Thymus (tissue), 14 donors: Measurements from ENCODE around the gene BTC. TPM values are rescaled to one million over a fixed set of nuclear protein-coding genes. Genes with fewer than 3 reads are reported as not detected.
A peak's percentile ranks its signal among the peaks of the same experiment; 100 is the strongest.
"Not testable (repeated sequence)": the region's sequence is repeated elsewhere in the genome, so short reads cannot be mapped to it uniquely, and the experiment has no call there.

Experiments used
- DNase-seq, 9 donors: peaks; one replicate each; pipeline ENCODE4 v3.0.0-alpha.2; 2013; ENCODE audit warnings: low spot score in 9 of 9, low read depth in 6 of 9, missing footprints in 1 of 9
- H3K27ac ChIP-seq, 2 donors: one replicate each; pipeline ENCODE4 v1.5.1; 2013; ENCODE audit warnings: control low read depth in 1 of 2, low read depth in 1 of 2, low read length in 1 of 2, mild to moderate bottlenecking in 1 of 2, moderate library complexity in 1 of 2
- H3K27me3 ChIP-seq, 2 donors: one replicate each; pipeline ENCODE4 v1.5.1; 2013; ENCODE audit warnings: low read length in 1 of 2; ENCODE audit not compliant: control insufficient read depth in 2 of 2, insufficient read depth in 1 of 2
- H3K36me3 ChIP-seq, 2 donors: one replicate each; pipeline ENCODE4 v1.5.1; 2013; ENCODE audit warnings: low read length in 1 of 2, mild to moderate bottlenecking in 1 of 2, moderate library complexity in 1 of 2; ENCODE audit not compliant: control insufficient read depth in 2 of 2, insufficient read depth in 2 of 2
- H3K4me1 ChIP-seq, 2 donors: one replicate each; pipeline ENCODE4 v1.5.1; 2013; ENCODE audit warnings: low read length in 2 of 2; ENCODE audit not compliant: control insufficient read depth in 2 of 2, insufficient read depth in 2 of 2
- H3K4me3 ChIP-seq, 2 donors: one replicate each; pipeline ENCODE4 v1.5.1; 2013; ENCODE audit warnings: low read length in 2 of 2, control low read depth in 1 of 2, mild to moderate bottlenecking in 1 of 2
- H3K9me3 ChIP-seq, 2 donors: one replicate each; pipeline ENCODE4 v1.5.1; 2013; ENCODE audit warnings: low read length in 1 of 2, mild to moderate bottlenecking in 1 of 2; ENCODE audit not compliant: control insufficient read depth in 2 of 2, insufficient read depth in 1 of 2
- WGBS: extraction: QIAGEN DNeasy Blood & Tissue Kit; methylation state at CpG from one replicate; pipeline ENCODE4 v1.1.7; 2013; 5-methylcytosine and 5-hydroxymethylcytosine counted together
- long read RNA-seq, 10 donors: transcript quantifications; one replicate each; lab custom pipeline, GENCODE V29; 2026
- polyA plus RNA-seq: library from polyadenylated mRNA; stranded (reverse); fragments of 200-250 nt; gene quantifications from one replicate; pipeline ENCODE4 v1.2.3, GENCODE V29; 2013
- total RNA-seq: library from RNA; stranded (reverse); fragments of 120-200 nt; gene quantifications from one replicate; pipeline ENCODE4 v1.2.4, GENCODE V29; 2013
- donor health status: healthy.

BTC gene, protein sequence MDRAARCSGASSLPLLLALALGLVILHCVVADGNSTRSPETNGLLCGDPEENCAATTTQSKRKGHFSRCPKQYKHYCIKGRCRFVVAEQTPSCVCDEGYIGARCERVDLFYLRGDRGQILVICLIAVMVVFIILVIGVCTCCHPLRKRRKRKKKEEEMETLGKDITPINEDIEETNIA
- 0.42 TPM for total RNA-seq
- polyA plus RNA-seq: 1.0 TPM
- long read RNA-seq, donor 1: 0 reads
- long read RNA-seq, donor 2: 0 reads
- long read RNA-seq, donor 3: 0 reads
- long read RNA-seq, donor 4: 0 reads
- long read RNA-seq, donor 5: 0 reads
- long read RNA-seq, donor 6: 0 reads
- long read RNA-seq, donor 7: 0 reads
- long read RNA-seq, donor 8: 0 reads
- long read RNA-seq, donor 9: 0 reads
- long read RNA-seq, donor 10: 0 reads

- H3K9me3 ChIP-seq: peaks cover 0 to 2% of the 10 kb centered on the region in 2 donors
- no peaks in the 10 kb centered on the region for H3K36me3 ChIP-seq
- no peak within 1 kb of the TSS for H3K27ac ChIP-seq
- WGBS: 2% methylated on average over 24 of the region's 24 CpGs
- peak within 1 kb of the TSS; percentile 18 to 20 for H3K4me3 ChIP-seq
- peaks cover 9 to 30% of the 10 kb centered on the region in 2 donors for H3K27me3 ChIP-seq
- no peak for DNase-seq
- no peaks in the 10 kb centered on the region for H3K4me1 ChIP-seq
Measured at GRCh38 chr4:74794382-74795010, at the start of gene BTC. Gene BTC, minus strand, starts transcription at chr4:74794523. Its CDS starts 198 bp downstream, at chr4:74794325.

- no peak for DNase-seq
- 78% methylated on average over 7 of the region's 7 CpGs for WGBS
- Histone ChIP-seq H3K4me3 (no peak overlapping the region), H3K27ac (no peak overlapping the region), H3K4me1 (no peaks in the 10 kb centered on the region), H3K36me3 (no peaks in the 10 kb centered on the region), H3K27me3 (no peaks in the 10 kb centered on the region), H3K9me3 (no peaks in the 10 kb centered on the region)
Measured at GRCh38 chr4:74840936-74841509, 46.7 kb upstream of the BTC start.

DNA sequence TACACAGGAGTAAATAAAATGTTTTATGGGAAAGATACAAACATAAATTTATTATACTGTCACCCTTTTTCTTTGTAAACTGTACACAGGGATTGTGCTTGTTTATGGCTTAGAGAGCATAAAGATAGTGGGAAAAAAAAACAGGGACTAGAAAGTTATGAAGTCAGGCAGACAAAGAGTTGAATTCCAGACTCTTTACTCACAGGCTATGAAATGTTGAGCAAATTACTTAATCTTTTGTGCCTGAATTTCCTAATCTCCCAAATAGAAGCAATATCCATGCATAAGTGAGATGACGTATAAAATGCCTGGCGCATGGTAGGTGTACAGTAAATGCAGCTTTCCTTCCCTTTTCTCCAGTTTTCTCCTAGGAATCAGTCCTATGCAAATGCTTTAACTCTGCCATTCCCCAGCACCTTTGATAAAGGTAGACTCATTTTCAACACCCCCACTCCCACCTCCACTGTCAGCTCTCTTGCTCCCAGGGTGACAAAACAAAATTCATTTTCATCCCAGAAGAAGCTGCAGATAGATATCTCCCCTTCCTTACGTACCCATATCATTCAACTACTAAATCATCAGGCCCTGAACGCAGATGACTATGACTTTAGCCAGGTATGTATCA is 44.5 kb upstream of the BTC start:
- Histone ChIP-seq H3K27ac (no peak overlapping the region), H3K9me3 (no peaks in the 10 kb centered on the region), H3K4me3 (no peak overlapping the region), H3K4me1 (no peaks in the 10 kb centered on the region), H3K27me3 (no peaks in the 10 kb centered on the region), H3K36me3 (no peaks in the 10 kb centered on the region)
- 85% methylated on average over 4 of the region's 4 CpGs for WGBS
- DNase-seq: no peak

- Histone ChIP-seq H3K27me3 (no peaks in the 10 kb centered on the region), H3K4me3 (no peak overlapping the region), H3K4me1 (no peaks in the 10 kb centered on the region), H3K36me3 (no peaks in the 10 kb centered on the region), H3K9me3 (no peaks in the 10 kb centered on the region), H3K27ac (no peak overlapping the region)
- 97% methylated on average over 1 of the region's 1 CpG for WGBS
- DNase-seq: no peak
Measured at GRCh38 chr4:74830928-74831327, 36.6 kb upstream of the BTC start.

GRCh38 chr4:74823194-74823593 is 28.9 kb upstream of the BTC start:
- DNase-seq: no peak
- WGBS: 39% methylated on average over 1 of the region's 1 CpG
- no peaks in the 10 kb centered on the region for H3K4me1 ChIP-seq

GRCh38 chr4:74822603-74823002 is 28.3 kb upstream of the BTC start:
- no peak overlapping the region for H3K27ac ChIP-seq
- no peaks in the 10 kb centered on the region for H3K27me3 ChIP-seq
- no peaks in the 10 kb centered on the region for H3K4me1 ChIP-seq
- no peaks in the 10 kb centered on the region for H3K36me3 ChIP-seq
- WGBS: 98% methylated on average over 2 of the region's 2 CpGs
- H3K4me3 ChIP-seq: no peak overlapping the region
- no peaks in the 10 kb centered on the region for H3K9me3 ChIP-seq
- DNase-seq: no peak

More at GRCh38 chr4:74823194-74823593, 28.9 kb upstream of the BTC start:
- Histone ChIP-seq H3K4me3 (no peak overlapping the region), H3K27ac (no peak overlapping the region), H3K27me3 (no peaks in the 10 kb centered on the region), H3K36me3 (no peaks in the 10 kb centered on the region), H3K9me3 (no peaks in the 10 kb centered on the region)

DNA sequence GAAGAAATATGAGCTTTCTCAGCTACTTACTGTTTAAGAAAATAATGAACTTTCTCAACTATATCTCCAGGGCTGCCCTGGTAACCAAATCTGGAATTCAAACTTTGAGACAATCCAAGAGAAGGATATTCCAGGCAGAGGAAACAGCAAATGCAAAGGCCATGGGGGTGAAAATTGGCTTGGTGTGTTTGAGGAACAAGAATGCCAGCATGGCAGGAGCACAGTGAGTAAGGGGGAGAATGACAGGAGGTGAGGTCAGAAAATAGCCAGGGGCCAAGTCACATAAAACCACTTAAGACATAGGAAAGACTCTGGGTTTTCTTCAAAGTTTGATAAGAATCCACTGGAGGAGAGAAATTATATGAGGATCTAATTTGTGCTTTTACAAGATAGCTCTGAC is 27.2 kb upstream of the BTC start:
- Histone ChIP-seq H3K27me3 (no peaks in the 10 kb centered on the region), H3K36me3 (no peaks in the 10 kb centered on the region), H3K4me3 (no peak overlapping the region), H3K4me1 (no peaks in the 10 kb centered on the region), H3K9me3 (no peaks in the 10 kb centered on the region), H3K27ac (no peak overlapping the region)
- DNase-seq: no peak

- no peak overlapping the region for H3K27ac ChIP-seq
- no peak for DNase-seq
Measured at GRCh38 chr4:74814052-74814451, 19.7 kb upstream of the BTC start.

GRCh38 chr4:74812056-74812455 is 17.7 kb upstream of the BTC start:
- 87% methylated on average over 3 of the region's 3 CpGs for WGBS
- not testable (repeated sequence) for H3K27me3 ChIP-seq, H3K27ac ChIP-seq, H3K9me3 ChIP-seq, H3K4me1 ChIP-seq, H3K4me3 ChIP-seq, H3K36me3 ChIP-seq, DNase-seq

More at GRCh38 chr4:74814052-74814451, 19.7 kb upstream of the BTC start:
- Histone ChIP-seq H3K9me3 (no peaks in the 10 kb centered on the region), H3K4me3 (no peak overlapping the region), H3K27me3 (no peaks in the 10 kb centered on the region), H3K4me1 (no peaks in the 10 kb centered on the region), H3K36me3 (no peaks in the 10 kb centered on the region)
